ENCODE data around the gene YIPF1. TPM values are rescaled to one million over a fixed set of nuclear protein-coding genes. Genes with fewer than 3 reads are reported as not detected.
A peak's percentile ranks its signal among the peaks of the same experiment; 100 is the strongest.

YIPF1 gene
- total RNA-seq, 4 donors from 2014 or later, result 17.8 to 31.2 (median 24.4) TPM

DNA sequence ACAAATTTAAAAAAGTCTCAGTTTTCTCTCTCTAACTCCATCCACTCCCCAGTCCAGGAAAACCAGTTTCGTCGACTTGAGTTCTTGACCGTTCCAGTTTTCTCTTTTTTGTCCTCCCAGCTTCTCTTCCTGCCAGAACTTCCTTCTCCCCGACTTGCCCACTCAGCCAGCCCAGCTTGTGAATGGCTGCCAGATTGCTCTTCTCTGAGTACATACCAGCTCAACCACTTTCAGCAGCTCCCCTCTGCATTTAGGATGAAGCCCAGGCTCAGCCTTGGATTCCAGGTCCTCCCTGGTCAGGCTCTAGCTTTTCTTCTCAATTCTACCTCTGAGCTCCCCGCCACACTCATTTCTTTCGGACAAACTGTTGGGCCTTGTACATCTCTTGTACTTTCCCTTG, 5.8 kb upstream of the YIPF1 start:
- no peak for DNase-seq (ENCODE audit: low spot score in 2 of 2)
- Histone ChIP-seq H3K36me3 (no peaks in the 10 kb centered on the region), H3K4me3 (no peak overlapping the region), H3K27ac (no peak overlapping the region), H3K9me3 (no peaks in the 10 kb centered on the region), H3K27me3 (no peaks in the 10 kb centered on the region), H3K4me1 (peaks cover 0 to 32% (median 1%) of the 10 kb centered on the region in 4 donors)
- WGBS, 2 donors, result 77 to 83% methylated on average over 6 of the region's 6 CpGs
- TF ChIP-seq, protein P1, sequence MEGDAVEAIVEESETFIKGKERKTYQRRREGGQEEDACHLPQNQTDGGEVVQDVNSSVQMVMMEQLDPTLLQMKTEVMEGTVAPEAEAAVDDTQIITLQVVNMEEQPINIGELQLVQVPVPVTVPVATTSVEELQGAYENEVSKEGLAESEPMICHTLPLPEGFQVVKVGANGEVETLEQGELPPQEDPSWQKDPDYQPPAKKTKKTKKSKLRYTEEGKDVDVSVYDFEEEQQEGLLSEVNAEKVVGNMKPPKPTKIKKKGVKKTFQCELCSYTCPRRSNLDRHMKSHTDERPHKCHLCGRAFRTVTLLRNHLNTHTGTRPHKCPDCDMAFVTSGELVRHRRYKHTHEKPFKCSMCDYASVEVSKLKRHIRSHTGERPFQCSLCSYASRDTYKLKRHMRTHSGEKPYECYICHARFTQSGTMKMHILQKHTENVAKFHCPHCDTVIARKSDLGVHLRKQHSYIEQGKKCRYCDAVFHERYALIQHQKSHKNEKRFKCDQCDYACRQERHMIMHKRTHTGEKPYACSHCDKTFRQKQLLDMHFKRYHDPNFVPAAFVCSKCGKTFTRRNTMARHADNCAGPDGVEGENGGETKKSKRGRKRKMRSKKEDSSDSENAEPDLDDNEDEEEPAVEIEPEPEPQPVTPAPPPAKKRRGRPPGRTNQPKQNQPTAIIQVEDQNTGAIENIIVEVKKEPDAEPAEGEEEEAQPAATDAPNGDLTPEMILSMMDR (IDR thresholded peaks at IDR 0.05), result no peak
- TF ChIP-seq POLR2A (IDR thresholded peaks at IDR 0.05) (no peak), EP300 (IDR thresholded peaks at IDR 0.05) (no peak)

DNA sequence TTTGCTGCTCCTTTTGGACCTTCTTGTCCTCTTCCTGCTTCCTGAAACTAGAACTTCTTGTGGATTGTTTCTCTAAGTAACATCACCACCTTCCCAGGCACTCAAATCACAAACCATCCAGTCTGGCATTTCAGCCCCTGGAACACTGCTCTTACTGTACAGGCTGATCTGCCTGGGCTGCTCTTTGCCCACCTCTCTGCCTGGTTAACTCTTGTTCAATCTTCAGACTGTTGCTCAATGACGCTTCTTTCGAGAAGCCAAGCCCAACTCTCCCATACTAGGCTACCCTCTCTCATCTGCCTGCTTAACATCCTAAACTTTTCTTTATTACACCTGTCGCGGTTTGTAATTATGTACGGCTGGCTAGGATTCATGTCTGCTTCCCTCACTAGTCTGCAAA, 5.0 kb upstream of the YIPF1 start:
- Histone ChIP-seq H3K36me3 (no peaks in the 10 kb centered on the region), H3K4me3 (no peak overlapping the region), H3K4me1 (peaks cover 0 to 35% (median 3%) of the 10 kb centered on the region in 4 donors), H3K27me3 (no peaks in the 10 kb centered on the region), H3K27ac (no peak overlapping the region), H3K9me3 (no peaks in the 10 kb centered on the region)
- no peak for DNase-seq (ENCODE audit: low spot score in 2 of 2)
- TF ChIP-seq, protein P1 (IDR thresholded peaks at IDR 0.05), result no peak
- no peak for TF ChIP-seq POLR2A (IDR thresholded peaks at IDR 0.05)
- TF ChIP-seq EP300 (IDR thresholded peaks at IDR 0.05), result no peak
- WGBS, 2 donors, result 91 to 97% methylated on average over 5 of the region's 5 CpGs

DNA sequence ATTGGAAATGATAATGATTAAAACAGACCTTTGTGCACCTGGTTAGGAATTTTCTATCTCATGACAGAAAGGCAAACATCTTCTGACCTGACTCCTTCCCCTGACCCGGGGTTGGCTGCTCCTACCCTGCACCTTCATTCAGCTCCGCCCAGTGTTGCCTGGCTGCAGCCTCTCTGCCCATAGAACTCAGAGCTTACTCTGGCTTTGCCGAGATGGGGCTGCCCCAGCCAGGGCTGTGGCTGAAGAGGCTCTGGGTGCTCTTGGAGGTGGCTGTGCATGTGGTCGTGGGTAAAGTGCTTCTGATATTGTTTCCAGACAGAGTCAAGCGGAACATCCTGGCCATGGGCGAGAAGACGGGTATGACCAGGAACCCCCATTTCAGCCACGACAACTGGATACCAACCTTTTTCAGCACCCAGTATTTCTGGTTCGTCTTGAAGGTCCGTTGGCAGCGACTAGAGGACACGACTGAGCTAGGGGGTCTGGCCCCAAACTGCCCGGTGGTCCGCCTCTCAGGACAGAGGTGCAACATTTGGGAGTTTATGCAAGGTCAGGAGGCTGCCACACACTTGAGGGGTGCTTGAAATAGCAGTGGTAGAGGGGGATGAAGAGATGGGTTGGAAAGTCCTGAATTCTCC, 4.5 kb upstream of the YIPF1 start, which contains the start of gene DIO1:
Gene DIO1, plus strand, starts transcription at position 189 of the 638 bp plus-strand sequence. Its CDS starts 24 bp downstream, at position 213.
- no peaks in the 10 kb centered on the region for H3K9me3 ChIP-seq
- no peak for DNase-seq (ENCODE audit: low spot score in 2 of 2)
- peaks cover 0 to 31% (median 4%) of the 10 kb centered on the region in 4 donors for H3K4me1 ChIP-seq
- no peak within 1 kb of the TSS for H3K27ac ChIP-seq
- TF ChIP-seq EP300 (IDR thresholded peaks at IDR 0.05) (no peak), POLR2A (IDR thresholded peaks at IDR 0.05) (no peak)
- TF ChIP-seq, protein P1 (IDR thresholded peaks at IDR 0.05), result no peak
- no peaks in the 10 kb centered on the region for H3K27me3 ChIP-seq
- WGBS, 2 donors, result 78 to 82% methylated on average over 14 of the region's 14 CpGs
- no peaks in the 10 kb centered on the region for H3K36me3 ChIP-seq
- H3K4me3 ChIP-seq, result no peak within 1 kb of the TSS

DNA sequence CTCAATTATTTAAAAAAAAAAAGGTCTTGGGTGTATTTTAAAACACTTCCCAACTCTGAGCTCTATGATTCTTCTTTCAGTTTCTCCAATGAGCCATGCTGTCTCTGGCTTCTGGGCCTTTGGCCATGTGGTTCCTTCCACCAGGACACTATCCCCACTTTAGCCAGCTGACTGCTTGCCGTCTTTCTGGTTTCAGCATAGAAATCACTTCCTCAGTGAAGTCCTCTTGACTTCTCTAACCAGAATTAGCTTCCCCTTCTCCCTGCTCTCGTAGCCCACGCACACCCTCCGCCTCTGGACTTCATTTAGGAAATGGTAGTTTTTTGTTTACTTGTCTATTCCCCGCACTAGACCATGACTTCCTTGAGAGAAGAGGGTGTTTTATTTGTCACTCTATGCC, 3.3 kb upstream of the YIPF1 start:
- no peaks in the 10 kb centered on the region for H3K27me3 ChIP-seq
- H3K4me1 ChIP-seq, result peaks cover 0 to 37% (median 6%) of the 10 kb centered on the region in 4 donors
- no peak for TF ChIP-seq POLR2A (IDR thresholded peaks at IDR 0.05)
- TF ChIP-seq, protein P1 (IDR thresholded peaks at IDR 0.05), result no peak
- TF ChIP-seq EP300 (IDR thresholded peaks at IDR 0.05), result peak in 1 of 2 donors; percentile 10
- peaks cover 0 to under 1% (median 0%) of the 10 kb centered on the region in 3 donors for H3K36me3 ChIP-seq
- 61 to 72% methylated on average over 5 of the region's 5 CpGs for WGBS, 2 donors
- no peaks in the 10 kb centered on the region for H3K9me3 ChIP-seq
- no peak overlapping the region for H3K4me3 ChIP-seq
- no peak for DNase-seq (ENCODE audit: low spot score in 2 of 2)
- peak overlapping the region in 1 of 4 donors; percentile 45 for H3K27ac ChIP-seq

DNA sequence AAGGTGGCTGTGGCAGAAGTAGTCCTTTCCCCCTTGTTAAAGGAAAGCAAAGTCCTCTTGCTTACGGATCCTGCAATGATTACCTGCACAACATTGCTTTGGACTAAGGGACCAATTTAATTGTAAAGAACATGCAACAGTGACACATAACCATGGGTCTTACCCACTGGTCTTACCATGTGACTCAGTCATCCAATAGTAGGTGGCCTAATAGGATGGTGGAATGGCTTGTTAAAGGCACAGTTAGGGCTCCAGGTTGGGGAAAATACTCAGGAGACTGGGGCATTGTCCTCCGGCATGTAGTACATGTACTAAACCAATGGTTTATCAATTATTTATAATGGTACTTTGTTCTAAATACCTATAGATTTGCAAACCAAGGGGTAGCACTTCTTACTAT, 2.1 kb upstream of the YIPF1 start:
- Histone ChIP-seq H3K36me3 (peaks cover 0 to 13% (median 0%) of the 10 kb centered on the region in 3 donors), H3K27ac (no peak overlapping the region), H3K4me3 (no peak overlapping the region), H3K4me1 (peaks cover 0 to 32% (median 6%) of the 10 kb centered on the region in 4 donors), H3K27me3 (no peaks in the 10 kb centered on the region), H3K9me3 (no peaks in the 10 kb centered on the region)
- no peak for DNase-seq (ENCODE audit: low spot score in 2 of 2)
- no peak for TF ChIP-seq EP300 (IDR thresholded peaks at IDR 0.05)
- no peak for TF ChIP-seq POLR2A (IDR thresholded peaks at IDR 0.05)
- TF ChIP-seq, protein P1 (IDR thresholded peaks at IDR 0.05), result no peak
- 89 to 93% methylated on average over 2 of the region's 2 CpGs for WGBS, 2 donors

All from tibial nerve (tissue), 4 donors.